Gastroesophageal sphincter (tissue), 4 donors: ENCODE measurements around the gene CDH23. TPM values are rescaled to one million over a fixed set of nuclear protein-coding genes. Genes with fewer than 3 reads are reported as not detected.

Experiments
- ATAC-seq: fragments of 150-250 bp; one replicate; pipeline ENCODE4 v1.9.1; 2016; ENCODE audit warnings: mild to moderate bottlenecking, moderate library complexity
- H3K27ac ChIP-seq, 4 donors: fragments of 200-600 bp; sonication (generic) in 3 of 4; 1 replicate in 3 of 4; 2 replicates in 1 of 4; pipeline ENCODE4 v1.5.1; 2016 to 2019
- H3K27me3 ChIP-seq: fragments of 200-600 bp; sonication (generic); one replicate; pipeline ENCODE4 v1.5.1; 2019
- H3K36me3 ChIP-seq, 2 donors: fragments of 200-600 bp; sonication (generic); one replicate each; pipeline ENCODE4 v1.5.1; 2019; ENCODE audit warnings: control low read depth in 1 of 2
- H3K4me1 ChIP-seq, 3 donors: fragments of 200-600 bp; sonication (generic); 1 replicate in 2 of 3; 2 replicates in 1 of 3; pipeline ENCODE4 v1.5.1; 2016 to 2019; ENCODE audit warnings: control low read depth in 2 of 3
- H3K4me3 ChIP-seq, 2 donors: fragments of 200-600 bp; sonication (generic); one replicate each; pipeline ENCODE4 v1.5.1; 2019; ENCODE audit warnings: mild to moderate bottlenecking in 1 of 2, moderate library complexity in 1 of 2
- H3K9me3 ChIP-seq, 3 donors: fragments of 200-600 bp; sonication (generic); one replicate each; pipeline ENCODE4 v1.5.1; 2017 to 2019; ENCODE audit warnings: control low read depth in 2 of 3
- EP300 ChIP-seq: sonication (generic); formaldehyde crosslinking; IDR thresholded peaks from one replicate; pipeline ENCODE4 v1.6.1; 2017; ENCODE audit warnings: antibody characterized with exemption, mild to moderate bottlenecking
- POLR2A ChIP-seq, 2 donors: fragments of 450-650 bp; IDR thresholded peaks; one replicate each; pipeline ENCODE4 v1.6.1; 2017; ENCODE audit warnings: antibody characterized with exemption in 2 of 2, mild to moderate bottlenecking in 2 of 2, moderate library complexity in 1 of 2
- POLR2AphosphoS5 ChIP-seq: sonication (generic); formaldehyde crosslinking; IDR thresholded peaks from one replicate; pipeline ENCODE4 v1.6.1; 2017; ENCODE audit warnings: antibody characterized with exemption
- WGBS, 2 donors: methylation state at CpG; one replicate each; pipeline ENCODE4 v1.1.5; 2018; ENCODE audit warnings: low coverage in 1 of 2; 5-methylcytosine and 5-hydroxymethylcytosine counted together
- total RNA-seq, 4 donors: library from RNA; depleted of rRNA; stranded (reverse); fragments of >200 nt; gene quantifications; one replicate each; pipeline ENCODE4 v1.1.0, GENCODE V29; 2016
- TF ChIP-seq, protein P1 (sequence below), 4 experiments: fragments of 200-600 bp in 2 of 4; fragments of 450-650 bp in 2 of 4; sonication (generic) in 1 of 4; IDR thresholded peaks; one replicate each; pipeline ENCODE4 v1.5.1; 2017 to 2019; ENCODE audit warnings: antibody characterized with exemption in 4 of 4, mild to moderate bottlenecking in 2 of 4, moderate library complexity in 2 of 4

Gene CDH23
- total RNA-seq, 4 donors from 2014 or later: 5.1 to 33.5 (median 16.2) TPM

DNA sequence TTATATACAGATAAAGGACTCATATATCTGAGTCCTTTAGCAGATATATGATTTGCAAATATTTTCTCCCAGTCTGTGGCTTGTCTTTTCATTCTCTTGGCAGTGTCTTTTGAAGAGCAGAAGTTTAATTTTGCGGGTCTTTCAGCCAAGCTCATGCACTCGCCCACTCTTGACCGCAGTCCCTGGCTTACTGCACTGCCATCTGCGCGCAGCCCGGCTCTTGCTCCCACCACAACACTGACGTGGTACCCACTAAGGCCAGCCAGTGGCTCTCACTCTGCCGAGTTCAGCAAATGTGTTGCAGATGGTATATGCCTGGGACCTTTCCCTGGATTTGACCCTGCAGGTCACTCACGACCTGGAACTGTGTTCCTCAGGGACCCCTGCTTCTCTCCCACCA lies 74.3 kb downstream of the CDH23 start:
- ATAC-seq: no peak
- Histone ChIP-seq H3K9me3 (no peaks in the 10 kb centered on the region), H3K36me3 (no peaks in the 10 kb centered on the region), H3K4me3 (no peak overlapping the region), H3K27ac (no peak overlapping the region), H3K27me3 (no peaks in the 10 kb centered on the region), H3K4me1 (peaks cover 0 to 25% (median 18%) of the 10 kb centered on the region in 3 donors)
- no peak for TF ChIP-seq POLR2AphosphoS5
- no peak for TF ChIP-seq EP300
- TF ChIP-seq POLR2A (IDR thresholded peaks at IDR 0.05): no peak
- TF ChIP-seq, protein P1, sequence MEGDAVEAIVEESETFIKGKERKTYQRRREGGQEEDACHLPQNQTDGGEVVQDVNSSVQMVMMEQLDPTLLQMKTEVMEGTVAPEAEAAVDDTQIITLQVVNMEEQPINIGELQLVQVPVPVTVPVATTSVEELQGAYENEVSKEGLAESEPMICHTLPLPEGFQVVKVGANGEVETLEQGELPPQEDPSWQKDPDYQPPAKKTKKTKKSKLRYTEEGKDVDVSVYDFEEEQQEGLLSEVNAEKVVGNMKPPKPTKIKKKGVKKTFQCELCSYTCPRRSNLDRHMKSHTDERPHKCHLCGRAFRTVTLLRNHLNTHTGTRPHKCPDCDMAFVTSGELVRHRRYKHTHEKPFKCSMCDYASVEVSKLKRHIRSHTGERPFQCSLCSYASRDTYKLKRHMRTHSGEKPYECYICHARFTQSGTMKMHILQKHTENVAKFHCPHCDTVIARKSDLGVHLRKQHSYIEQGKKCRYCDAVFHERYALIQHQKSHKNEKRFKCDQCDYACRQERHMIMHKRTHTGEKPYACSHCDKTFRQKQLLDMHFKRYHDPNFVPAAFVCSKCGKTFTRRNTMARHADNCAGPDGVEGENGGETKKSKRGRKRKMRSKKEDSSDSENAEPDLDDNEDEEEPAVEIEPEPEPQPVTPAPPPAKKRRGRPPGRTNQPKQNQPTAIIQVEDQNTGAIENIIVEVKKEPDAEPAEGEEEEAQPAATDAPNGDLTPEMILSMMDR (IDR thresholded peaks at IDR 0.05): no peak
- 75 to 100% methylated on average over 2 to 6 of the region's 9 CpGs for WGBS, 2 donors

DNA sequence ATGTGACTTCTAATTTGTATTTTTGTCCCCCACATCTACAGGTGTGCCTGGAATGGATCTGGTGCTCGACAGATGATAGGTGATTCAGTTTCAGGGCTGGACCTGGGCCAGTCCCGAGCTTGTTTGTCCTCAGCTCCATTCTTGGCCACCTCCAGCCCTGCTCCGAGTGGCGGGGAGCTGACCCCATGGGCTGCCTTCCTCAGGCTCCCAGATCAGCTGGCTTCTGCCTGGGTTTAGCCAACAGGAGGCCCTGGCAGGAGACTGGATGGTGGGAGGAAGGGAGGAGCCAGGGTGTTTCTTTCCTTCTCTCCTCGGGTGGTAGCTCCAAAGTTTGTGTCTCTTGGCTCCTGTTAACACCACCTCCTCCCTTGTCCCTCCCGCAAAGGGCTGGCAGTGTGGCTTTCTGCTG lies 75.2 kb downstream of the CDH23 start:
- Histone ChIP-seq H3K27me3 (no peaks in the 10 kb centered on the region), H3K4me1 (peaks cover 0 to 35% (median 28%) of the 10 kb centered on the region in 3 donors), H3K27ac (no peak overlapping the region), H3K9me3 (no peaks in the 10 kb centered on the region), H3K4me3 (no peak overlapping the region), H3K36me3 (no peaks in the 10 kb centered on the region)
- TF ChIP-seq EP300: no peak
- no peak for TF ChIP-seq POLR2AphosphoS5
- no peak for TF ChIP-seq POLR2A (IDR thresholded peaks at IDR 0.05)
- TF ChIP-seq, protein P1 (IDR thresholded peaks at IDR 0.05): no peak
- ATAC-seq: no peak
- WGBS, 2 donors: 0 to 49% methylated on average over 1 to 2 of the region's 6 CpGs

DNA sequence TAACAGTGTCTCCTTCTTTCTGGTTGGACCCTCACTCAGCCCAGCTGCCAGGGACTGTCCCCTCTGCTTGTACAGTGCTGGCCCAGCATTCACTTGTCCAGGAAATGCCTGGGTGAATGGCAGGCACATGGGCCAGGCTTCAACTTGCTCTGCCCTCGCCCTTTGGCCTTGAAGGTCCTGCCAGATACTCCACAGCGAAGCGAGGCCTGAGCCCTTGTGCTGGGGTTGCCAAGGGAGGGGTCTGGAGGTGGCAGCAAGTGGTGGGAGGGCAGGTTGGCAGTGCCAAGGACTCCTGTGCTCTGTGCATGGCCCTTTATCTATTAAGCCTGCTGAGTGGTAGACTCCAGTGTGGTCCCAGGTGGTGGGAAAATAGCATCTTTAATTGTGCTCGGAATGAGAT lies 75.7 kb downstream of the CDH23 start:
- peaks cover 2 to 40% (median 32%) of the 10 kb centered on the region in 3 donors for H3K4me1 ChIP-seq
- 40 to 86% methylated on average over 1 of the region's 4 CpGs for WGBS, 2 donors
- no peak for ATAC-seq

DNA sequence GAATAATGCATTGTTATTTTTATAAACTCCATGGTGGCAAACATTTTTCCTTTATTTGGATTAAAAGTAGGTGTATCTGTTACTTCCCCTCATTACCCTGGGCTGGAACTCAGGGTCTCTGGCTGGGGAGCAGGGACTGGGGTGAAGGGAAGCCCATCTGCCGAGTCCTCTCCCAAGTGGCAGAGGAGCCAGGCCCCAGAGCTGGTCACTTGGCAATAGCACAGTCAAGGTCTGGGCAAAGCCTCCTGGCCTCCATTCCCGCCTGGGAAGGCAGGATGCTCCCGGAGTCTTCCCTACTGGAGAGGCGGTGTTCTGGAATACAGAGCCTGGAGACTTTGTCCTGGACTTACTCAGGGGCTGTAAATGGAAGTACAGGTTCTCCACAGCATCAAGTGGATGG lies 76.2 kb downstream of the CDH23 start:
- no peak overlapping the region for H3K27ac ChIP-seq
- WGBS, 2 donors: 100% methylated on average over 1 of the region's 4 CpGs; no CpG with 5 or more reads in 1 of the 2 donors
- H3K9me3 ChIP-seq: no peaks in the 10 kb centered on the region
- no peak for ATAC-seq
- no peaks in the 10 kb centered on the region for H3K27me3 ChIP-seq
- peaks cover 2 to 44% (median 34%) of the 10 kb centered on the region in 3 donors for H3K4me1 ChIP-seq
- H3K4me3 ChIP-seq: no peak overlapping the region
- TF ChIP-seq EP300: no peak
- TF ChIP-seq, protein P1 (IDR thresholded peaks at IDR 0.05): no peak
- TF ChIP-seq POLR2AphosphoS5: no peak
- no peak for TF ChIP-seq POLR2A (IDR thresholded peaks at IDR 0.05)
- no peaks in the 10 kb centered on the region for H3K36me3 ChIP-seq

More for the DNA sequence above, 75.7 kb downstream of the CDH23 start:
- no peaks in the 10 kb centered on the region for H3K27me3 ChIP-seq
- no peaks in the 10 kb centered on the region for H3K9me3 ChIP-seq
- no peak overlapping the region for H3K4me3 ChIP-seq
- no peak overlapping the region for H3K27ac ChIP-seq
- H3K36me3 ChIP-seq: no peaks in the 10 kb centered on the region
- TF ChIP-seq EP300: no peak
- no peak for TF ChIP-seq POLR2A (IDR thresholded peaks at IDR 0.05)
- TF ChIP-seq, protein P1 (IDR thresholded peaks at IDR 0.05): no peak
- TF ChIP-seq POLR2AphosphoS5: no peak
